B cell (primary cell): Measurements from ENCODE around the gene ACTN2. TPM values are rescaled to one million over a fixed set of nuclear protein-coding genes. Genes with fewer than 3 reads are reported as not detected.

Experiments
- ATAC-seq: fragments of 200-7000 bp; cut with Tn5 transposase; one replicate; pipeline ENCODE4 v1.10.0; 2021; ENCODE audit warnings: low read depth, mild to moderate bottlenecking, moderate number of reproducible peaks, moderate library complexity
- CTCF ChIA-PET: fragments of 350-600 bp; sonication (Branson Sonifier 250); formaldehyde crosslinking; loops from one replicate; lab custom pipeline; 2021; ENCODE audit warnings: antibody characterized with exemption, inconsistent platforms; lab: Charles Lee
- POLR2A ChIA-PET: fragments of 350-600 bp; sonication (Branson Sonifier 250); formaldehyde crosslinking; loops from one replicate; lab custom pipeline; 2021; ENCODE audit warnings: antibody characterized with exemption; lab: Charles Lee
- DNase-seq: peaks from one replicate; pipeline ENCODE4 v3.0.0; 2013
- H2AFZ ChIP-seq: 2 replicates; pipeline ENCODE4 v1.6.1; 2012; ENCODE audit warnings: mild to moderate bottlenecking, low read depth, low read length; ENCODE audit not compliant: insufficient read depth, poor library complexity, severe bottlenecking
- H3K27ac ChIP-seq, 2 donors: 1 replicate in 1 of 2; 2 replicates in 1 of 2; pipeline ENCODE4 v1.5.1; 2012 to 2013; ENCODE audit warnings: low read length in 2 of 2, mild to moderate bottlenecking in 2 of 2, moderate library complexity in 1 of 2
- H3K27me3 ChIP-seq, 4 experiments: fragments of 200-600 bp in 1 of 4; sonication (generic) in 1 of 4; replicated peaks in 1 of 4; 1 replicate in 2 of 4; 2 replicates in 2 of 4; pipeline versions ENCODE4 v1.6.1 to v1.7.0; 2013 to 2016; ENCODE audit warnings: low read length in 3 of 4, mild to moderate bottlenecking in 2 of 4, mixed read lengths in 1 of 4, moderate library complexity in 1 of 4; ENCODE audit not compliant: insufficient read depth in 4 of 4, control insufficient read depth in 3 of 4; ENCODE audit errors: control extremely low read depth in 1 of 4
- H3K36me3 ChIP-seq, 2 experiments: replicated peaks in 1 of 2; 1 replicate in 1 of 2; 2 replicates in 1 of 2; pipeline versions ENCODE4 v1.6.1 to v1.7.1; 2013; ENCODE audit warnings: low read length in 1 of 2; ENCODE audit not compliant: insufficient read depth in 2 of 2, control insufficient read depth in 1 of 2; ENCODE audit errors: control extremely low read depth in 1 of 2, extremely low read depth in 1 of 2
- H3K4me1 ChIP-seq, 2 donors: fragments of 200-600 bp in 1 of 2; sonication (generic) in 1 of 2; 1 replicate in 1 of 2; 2 replicates in 1 of 2; pipeline versions ENCODE4 v1.5.1 to v1.6.1; 2013 to 2017; ENCODE audit warnings: low read length in 2 of 2; ENCODE audit not compliant: control insufficient read depth in 2 of 2, insufficient read depth in 2 of 2
- H3K4me2 ChIP-seq: replicated peaks from 2 replicates; pipeline ENCODE3; 2012; ENCODE audit warnings: mild to moderate bottlenecking, low read depth, low read length; ENCODE audit not compliant: poor library complexity, severe bottlenecking
- H3K4me3 ChIP-seq, 5 experiments: fragments of 200-600 bp in 1 of 5; sonication (generic) in 1 of 5; 1 replicate in 3 of 5; 2 replicates in 2 of 5; pipeline versions ENCODE4 v1.5.1 to v1.7.0; 2011 to 2016; ENCODE audit warnings: low read length in 4 of 5, mild to moderate bottlenecking in 4 of 5, low read depth in 2 of 5, control low read depth in 1 of 5, moderate library complexity in 1 of 5; ENCODE audit not compliant: insufficient read depth in 1 of 5; ENCODE audit errors: control extremely low read depth in 1 of 5, extremely low read depth in 1 of 5
- H3K79me2 ChIP-seq: fragments of 200-600 bp; sonication (generic); one replicate; pipeline ENCODE4 v1.6.0; 2016; ENCODE audit warnings: low read length; ENCODE audit not compliant: control insufficient read depth, insufficient read depth
- H3K9ac ChIP-seq: fragments of 200-600 bp; sonication (generic); 2 replicates; pipeline ENCODE4 v1.6.1; 2017; ENCODE audit warnings: mild to moderate bottlenecking, low read length, moderate library complexity
- H3K9me3 ChIP-seq, 3 donors: one replicate each; pipeline versions ENCODE4 v1.6.1 to v1.7.1; 2013; ENCODE audit warnings: low read length in 2 of 3; ENCODE audit not compliant: control insufficient read depth in 2 of 3, insufficient read depth in 1 of 3; ENCODE audit errors: control extremely low read depth in 1 of 3
- H4K20me1 ChIP-seq: 2 replicates; pipeline ENCODE4 v1.6.0; 2012; ENCODE audit warnings: mild to moderate bottlenecking, low read length; ENCODE audit not compliant: insufficient read depth, control insufficient read depth, poor library complexity, severe bottlenecking
- H3K27ac Mint-ChIP-seq: one replicate; pipeline ENCODE4 v1.8.0; 2021; ENCODE audit warnings: mixed read lengths
- H3K27me3 Mint-ChIP-seq: one replicate; pipeline ENCODE4 v1.8.0; 2021; ENCODE audit warnings: mixed read lengths
- H3K4me1 Mint-ChIP-seq: one replicate; pipeline ENCODE4 v1.8.0; 2021; ENCODE audit warnings: mixed read lengths
- H3K4me3 Mint-ChIP-seq: one replicate; pipeline ENCODE4 v1.8.0; 2021; ENCODE audit warnings: mixed read lengths
- H3K9me3 Mint-ChIP-seq: one replicate; pipeline ENCODE4 v1.8.0; 2022; ENCODE audit warnings: mixed read lengths; ENCODE audit not compliant: insufficient read depth
- CTCF ChIP-seq: fragments of 200-600 bp; IDR thresholded peaks from one replicate; pipeline ENCODE4 v1.8.0; 2022; ENCODE audit warnings: antibody characterized with exemption, mild to moderate bottlenecking
- EZH2 ChIP-seq: IDR thresholded peaks from 2 replicates; pipeline ENCODE4 v1.6.1; 2012; ENCODE audit warnings: borderline replicate concordance, low read depth, mild to moderate bottlenecking, moderate library complexity, low read length; ENCODE audit not compliant: insufficient read depth, poor library complexity, severe bottlenecking
- WGBS: methylation state at CpG from one replicate; pipeline ENCODE4 v1.1.5; 2013; ENCODE audit warnings: missing lambda C conversion rate; ENCODE audit not compliant: insufficient coverage; 5-methylcytosine and 5-hydroxymethylcytosine counted together
- intact Hi-C: fragments of 100-400 bp; cut with micrococcal nuclease; formaldehyde crosslinking; loops from one replicate; pipeline ENCODE4 v1.10.0; 2022
- polyA plus RNA-seq: library from polyadenylated mRNA; depleted of rRNA; stranded (reverse); fragments of >200 nt; gene quantifications from 2 replicates; pipeline ENCODE4 v1.2.3, GENCODE V29; 2012
- total RNA-seq, 2 donors: library from RNA; stranded (reverse); fragments of 120-200 nt in 1 of 2; gene quantifications; 1 replicate in 1 of 2; 2 replicates in 1 of 2; pipeline versions ENCODE4 v1.2.3 to v1.2.4, GENCODE V29; 2013 to 2022

The ACTN2 gene
- total and polyA plus RNA-seq, 2 donors (not counting 1 experiment from before 2014, with no cell fraction given): 0.30 TPM; not detected in 1

- Histone ChIP-seq H3K9me3 (no peaks in the 10 kb centered on the region), H2AFZ (no peak overlapping the region), H3K27me3 (peaks cover 0 to 16% (median 0%) of the 10 kb centered on the region in 4 experiments), H3K27ac (no peak overlapping the region), H3K4me3 (no peak overlapping the region), H4K20me1 (no peaks in the 10 kb centered on the region), H3K4me1 (no peaks in the 10 kb centered on the region), H3K9ac (no peak overlapping the region), H3K79me2 (no peaks in the 10 kb centered on the region), H3K4me2 (no peak overlapping the region), H3K36me3 (no peaks in the 10 kb centered on the region)
- Mint-ChIP-seq H3K9me3 (no peaks in the 10 kb centered on the region), H3K27ac (no peak overlapping the region), H3K4me1 (no peaks in the 10 kb centered on the region), H3K4me3 (no peak overlapping the region), H3K27me3 (peaks cover 38% of the 10 kb centered on the region)
- WGBS: 100% methylated on average over 4 of the region's 7 CpGs
- intact Hi-C loops: no loop called here
- no peak for DNase-seq
- POLR2A ChIA-PET: no interaction called here
- TF ChIP-seq CTCF (no peak), EZH2 (no peak)
- CTCF ChIA-PET: no interaction called here
- no peak for ATAC-seq
Measured at GRCh38 chr1:236670060-236670459, 16.2 kb upstream of the ACTN2 start.

- Histone ChIP-seq H4K20me1 (no peaks in the 10 kb centered on the region), H3K9ac (no peak overlapping the region), H3K9me3 (no peaks in the 10 kb centered on the region), H3K4me3 (no peak overlapping the region), H3K36me3 (no peaks in the 10 kb centered on the region), H3K4me1 (no peaks in the 10 kb centered on the region), H2AFZ (no peak overlapping the region), H3K27me3 (peaks cover 0 to 16% (median 0%) of the 10 kb centered on the region in 4 experiments), H3K4me2 (no peak overlapping the region), H3K27ac (no peak overlapping the region), H3K79me2 (no peaks in the 10 kb centered on the region)
- Mint-ChIP-seq H3K27me3 (peaks cover 45% of the 10 kb centered on the region), H3K9me3 (no peaks in the 10 kb centered on the region), H3K27ac (no peak overlapping the region), H3K4me1 (no peaks in the 10 kb centered on the region), H3K4me3 (no peak overlapping the region)
- ATAC-seq (no peak), DNase-seq (no peak)
- intact Hi-C loops: no loop called here
- ChIA-PET POLR2A (no interaction called here), CTCF (no interaction called here)
- WGBS: 33% methylated on average over 1 of the region's 5 CpGs
- TF ChIP-seq EZH2 (no peak), CTCF (no peak)
Measured at GRCh38 chr1:236673289-236673919, 12.9 kb upstream of the ACTN2 start.
